Gastrocnemius medialis (tissue), 4 donors: ENCODE results near the gene TAF6. TPM values are rescaled to one million over a fixed set of nuclear protein-coding genes. Genes with fewer than 3 reads are reported as not detected.
A peak's percentile ranks its signal among the peaks of the same experiment; 100 is the strongest.

ENCODE experiments used
- ATAC-seq, 2 donors: fragments of 150-250 bp; one replicate each; pipeline ENCODE4 v1.9.1; 2016
- DNase-seq, 2 donors: peaks; one replicate each; pipeline ENCODE4 v3.0.0-alpha.2; 2019
- H3K27ac ChIP-seq, 4 donors: fragments of 200-600 bp; sonication (generic); 1 replicate in 1 of 4; 2 replicates in 3 of 4; pipeline ENCODE4 v1.5.1; 2016 to 2018; ENCODE audit warnings: mild to moderate bottlenecking in 2 of 4, moderate library complexity in 1 of 4
- H3K27me3 ChIP-seq, 3 donors: fragments of 200-600 bp; sonication (generic) in 2 of 3; 1 replicate in 1 of 3; 2 replicates in 2 of 3; pipeline versions ENCODE4 v1.5.1 to v1.6.0; 2016 to 2019; ENCODE audit warnings: mild to moderate bottlenecking in 1 of 3, moderate library complexity in 1 of 3
- H3K36me3 ChIP-seq, 2 donors: fragments of 200-600 bp; sonication (generic) in 1 of 2; one replicate each; pipeline ENCODE4 v1.5.1; 2017 to 2018
- H3K4me1 ChIP-seq, 2 donors: fragments of 200-600 bp; sonication (generic) in 1 of 2; one replicate each; pipeline ENCODE4 v1.5.1; 2016 to 2017; ENCODE audit warnings: mild to moderate bottlenecking in 2 of 2
- H3K4me3 ChIP-seq, 4 donors: fragments of 200-600 bp; sonication (generic) in 3 of 4; 1 replicate in 1 of 4; 2 replicates in 3 of 4; pipeline ENCODE4 v1.5.1; 2016 to 2019; ENCODE audit warnings: mild to moderate bottlenecking in 2 of 4
- H3K9me3 ChIP-seq, 3 donors: fragments of 200-600 bp; sonication (generic) in 2 of 3; 1 replicate in 1 of 3; 2 replicates in 2 of 3; pipeline ENCODE4 v1.5.1; 2016 to 2019
- CTCF ChIP-seq, 5 experiments: fragments of 450-650 bp in 3 of 5; fragments of 200-600 bp in 2 of 5; sonication (generic) in 2 of 5; IDR thresholded peaks in 4 of 5; conservative IDR thresholded peaks in 1 of 5; 1 replicate in 4 of 5; 2 replicates in 1 of 5; pipeline ENCODE4 v1.5.1; 2016 to 2019; ENCODE audit warnings: antibody characterized with exemption in 5 of 5, mild to moderate bottlenecking in 3 of 5, moderate library complexity in 3 of 5
- POLR2A ChIP-seq, 2 donors: fragments of 450-650 bp; IDR thresholded peaks; one replicate each; pipeline ENCODE4 v1.6.1; 2017; ENCODE audit warnings: antibody characterized with exemption in 2 of 2, mild to moderate bottlenecking in 2 of 2, moderate library complexity in 2 of 2
- in situ Hi-C, 4 donors: fragments of 200-750 bp; cut with MboI; loops; one replicate each; pipeline versions ENCODE4 v1.15.0 to v1.8.0; 2017; ENCODE audit warnings: low sequenced_read_pairs in 4 of 4
- intact Hi-C: fragments of 100-400 bp; cut with DNase I; formaldehyde crosslinking; loops from one replicate; pipeline ENCODE4 v1.15.1; 2023; ENCODE audit warnings: low total_unique reads
- total RNA-seq, 4 donors: library from RNA; depleted of rRNA; stranded (reverse); fragments of >200 nt; gene quantifications; one replicate each; pipeline versions ENCODE4 v1.1.0 to v1.2.3, GENCODE V29; 2016

Gene TAF6
- total RNA-seq, 4 donors from 2014 or later, result 38.6 to 71.7 (median 56.6) TPM

- peaks cover 0 to 4% (median 3%) of the 10 kb centered on the region in 3 donors for H3K27me3 ChIP-seq
- ATAC-seq, result no peak
- no peaks in the 10 kb centered on the region for H3K4me1 ChIP-seq
- no peak for DNase-seq
- H3K27ac ChIP-seq, result no peak overlapping the region
- in situ Hi-C loops (loop anchor here in 1 of 4 donors (25.0 kb wide), 1 partner anchor 195 kb away; no protein-coding TSS in a partner anchor), intact Hi-C loops (no loop called here)
- no peaks in the 10 kb centered on the region for H3K9me3 ChIP-seq
- H3K36me3 ChIP-seq, result no peaks in the 10 kb centered on the region
- TF ChIP-seq CTCF (IDR thresholded peaks at IDR 0.05 in 4 of 5, conservative IDR thresholded peaks at IDR 0.05 in 1 of 5) (no peak), POLR2A (IDR thresholded peaks at IDR 0.05) (no peak)
- no peak overlapping the region for H3K4me3 ChIP-seq
Measured at GRCh38 chr7:100142461-100142860, 23.3 kb upstream of the TAF6 start.

GRCh38 chr7:100141555-100141949 is 22.4 kb upstream of the TAF6 start:
- no peak overlapping the region for H3K27ac ChIP-seq
- no peak overlapping the region for H3K4me3 ChIP-seq
- no peaks in the 10 kb centered on the region for H3K4me1 ChIP-seq
- intact Hi-C loops (no loop called here), in situ Hi-C loops (loop anchor here in 1 of 4 donors (25.0 kb wide), 1 partner anchor 196 kb away; no protein-coding TSS in a partner anchor)
- H3K27me3 ChIP-seq, result peaks cover 0 to 4% (median 3%) of the 10 kb centered on the region in 3 donors
- ATAC-seq, result no peak
- no peaks in the 10 kb centered on the region for H3K36me3 ChIP-seq
- no peaks in the 10 kb centered on the region for H3K9me3 ChIP-seq
- no peak for DNase-seq
- no peak for TF ChIP-seq CTCF (IDR thresholded peaks at IDR 0.05 in 4 of 5, conservative IDR thresholded peaks at IDR 0.05 in 1 of 5)
- no peak for TF ChIP-seq POLR2A (IDR thresholded peaks at IDR 0.05)

- TF ChIP-seq POLR2A (IDR thresholded peaks at IDR 0.05), result no peak
- TF ChIP-seq CTCF (IDR thresholded peaks at IDR 0.05 in 4 of 5, conservative IDR thresholded peaks at IDR 0.05 in 1 of 5), result no peak
- no peak for DNase-seq
Measured at GRCh38 chr7:100137851-100138760, 18.9 kb upstream of the TAF6 start.

GRCh38 chr7:100132697-100133151 is 13.6 kb upstream of the TAF6 start:
- Histone ChIP-seq H3K4me3 (no peak overlapping the region), H3K4me1 (peaks cover 0 to 7% of the 10 kb centered on the region in 2 donors), H3K9me3 (no peaks in the 10 kb centered on the region), H3K27ac (no peak overlapping the region), H3K36me3 (no peaks in the 10 kb centered on the region), H3K27me3 (no peaks in the 10 kb centered on the region)
- intact Hi-C loops, result no loop called here
- DNase-seq (no peak), ATAC-seq (peak in 1 of 2 donors; percentile 53)
- in situ Hi-C loops, result loop anchor here in 2 of 4 donors (10.0 to 25.0 kb wide), 2 partner anchors 148 to 205 kb away; no protein-coding TSS in a partner anchor
- peak; percentile 42 to 66 (median 57) for TF ChIP-seq CTCF (IDR thresholded peaks at IDR 0.05 in 4 of 5, conservative IDR thresholded peaks at IDR 0.05 in 1 of 5)
- no peak for TF ChIP-seq POLR2A (IDR thresholded peaks at IDR 0.05)

More at GRCh38 chr7:100137851-100138760, 18.9 kb upstream of the TAF6 start:
- in situ Hi-C loops, result loop anchor here in 2 of 4 donors (10.0 to 25.0 kb wide), 2 partner anchors 153 to 199 kb away; no protein-coding TSS in a partner anchor
- intact Hi-C loops, result no loop called here
- ATAC-seq, result no peak
- no peak overlapping the region for H3K27ac ChIP-seq
- no peaks in the 10 kb centered on the region for H3K36me3 ChIP-seq
- H3K4me1 ChIP-seq, result no peaks in the 10 kb centered on the region
- no peaks in the 10 kb centered on the region for H3K9me3 ChIP-seq
- H3K4me3 ChIP-seq, result no peak overlapping the region
- H3K27me3 ChIP-seq, result peaks cover 0 to 4% (median 3%) of the 10 kb centered on the region in 3 donors
